ENCODE results near the gene ZNF343.
"Not testable (repeated sequence)": the region's sequence is repeated elsewhere in the genome, so short reads cannot be mapped to it uniquely, and the experiment has no call there.

ZNF343 gene

GRCh38 chr20:2521369-2522305, 12.9 kb upstream of the ZNF343 start:
- peak; percentile 63 to 77 (median 69) for DNase-seq

DNA sequence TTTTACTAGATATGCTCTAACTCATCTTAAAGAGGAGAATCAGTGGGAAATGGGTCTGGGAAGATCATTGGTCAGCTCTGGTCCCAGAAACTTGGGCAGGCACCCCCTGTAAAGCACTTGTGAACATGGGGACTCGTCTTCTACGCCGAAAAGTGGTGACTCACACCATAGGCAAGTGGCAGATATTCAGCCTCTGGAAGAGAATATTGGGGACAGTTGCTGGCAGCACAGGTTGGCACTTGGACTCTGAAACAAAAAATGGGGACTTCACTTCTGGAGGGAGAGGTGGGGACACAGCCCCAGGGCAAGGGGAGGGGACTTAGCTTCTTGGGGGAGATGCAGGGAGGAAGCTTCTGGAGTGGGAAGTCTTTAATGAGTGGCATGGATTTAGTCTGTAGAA, 11.9 kb upstream of the ZNF343 start:
- DNase-seq = no peak

DNA sequence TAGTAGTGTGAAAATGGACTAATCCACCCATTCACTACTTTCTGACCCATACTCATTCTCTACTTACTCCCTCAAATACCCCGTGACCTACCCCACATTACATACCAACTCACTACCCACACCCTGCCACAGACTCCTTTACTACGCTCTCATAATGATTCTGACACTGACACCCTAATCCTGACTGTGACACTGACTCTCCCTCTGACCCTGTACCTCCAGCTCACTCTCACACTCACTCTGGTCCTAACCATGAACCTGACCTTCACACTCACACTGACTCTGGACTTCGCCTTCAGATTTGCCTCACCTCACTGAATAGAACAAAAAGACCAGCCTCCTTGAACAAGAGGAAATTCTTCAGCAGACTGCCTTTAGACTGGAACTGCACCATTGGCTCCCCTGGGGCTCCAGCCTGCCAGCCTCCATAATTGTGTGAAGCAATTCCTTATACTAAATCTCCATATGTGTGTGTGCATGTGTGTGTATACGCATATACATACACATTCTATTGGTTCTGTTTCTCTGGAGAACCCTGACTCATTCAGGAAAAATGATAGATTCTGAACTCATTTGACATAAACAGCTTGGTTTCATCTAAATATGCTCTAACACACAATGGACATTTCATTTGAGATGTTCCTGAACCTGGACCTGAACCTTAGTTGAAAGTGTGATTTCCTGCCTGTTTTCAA, 10.5 kb upstream of the ZNF343 start:
- DNase-seq = no peak

GRCh38 chr20:2518558-2518957, 9.8 kb upstream of the ZNF343 start:
- no peak for DNase-seq

DNA sequence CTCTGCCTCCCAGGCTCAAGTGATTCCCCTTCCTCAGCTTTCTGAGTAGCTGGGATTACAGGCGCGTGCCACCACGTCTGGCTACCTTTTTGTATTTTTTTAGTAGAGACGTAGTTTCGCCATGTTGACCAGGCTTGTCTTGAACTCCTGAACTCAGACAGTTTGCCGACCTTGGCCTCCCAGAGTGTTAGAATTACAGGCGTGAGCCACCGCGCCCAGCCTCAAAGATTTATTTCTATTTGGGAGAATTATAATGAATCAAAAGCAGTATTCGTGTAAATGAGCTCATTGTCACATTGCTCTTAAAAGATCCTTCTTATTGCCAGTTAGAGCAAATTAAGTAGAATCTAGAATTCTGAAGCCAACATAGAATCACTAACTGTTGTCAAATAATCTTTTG, 9.4 kb upstream of the ZNF343 start:
- DNase-seq = no peak

GRCh38 chr20:2516399-2516798, 7.7 kb upstream of the ZNF343 start:
- DNase-seq = no peak

- DNase-seq = no peak
Observed at GRCh38 chr20:2515203-2515602, 6.5 kb upstream of the ZNF343 start.

- no peak for DNase-seq
Observed at GRCh38 chr20:2509794-2510193, 1.1 kb upstream of the ZNF343 start.

GRCh38 chr20:2509468-2509781, 710 bp upstream of the ZNF343 start:
- no peak for DNase-seq

DNA sequence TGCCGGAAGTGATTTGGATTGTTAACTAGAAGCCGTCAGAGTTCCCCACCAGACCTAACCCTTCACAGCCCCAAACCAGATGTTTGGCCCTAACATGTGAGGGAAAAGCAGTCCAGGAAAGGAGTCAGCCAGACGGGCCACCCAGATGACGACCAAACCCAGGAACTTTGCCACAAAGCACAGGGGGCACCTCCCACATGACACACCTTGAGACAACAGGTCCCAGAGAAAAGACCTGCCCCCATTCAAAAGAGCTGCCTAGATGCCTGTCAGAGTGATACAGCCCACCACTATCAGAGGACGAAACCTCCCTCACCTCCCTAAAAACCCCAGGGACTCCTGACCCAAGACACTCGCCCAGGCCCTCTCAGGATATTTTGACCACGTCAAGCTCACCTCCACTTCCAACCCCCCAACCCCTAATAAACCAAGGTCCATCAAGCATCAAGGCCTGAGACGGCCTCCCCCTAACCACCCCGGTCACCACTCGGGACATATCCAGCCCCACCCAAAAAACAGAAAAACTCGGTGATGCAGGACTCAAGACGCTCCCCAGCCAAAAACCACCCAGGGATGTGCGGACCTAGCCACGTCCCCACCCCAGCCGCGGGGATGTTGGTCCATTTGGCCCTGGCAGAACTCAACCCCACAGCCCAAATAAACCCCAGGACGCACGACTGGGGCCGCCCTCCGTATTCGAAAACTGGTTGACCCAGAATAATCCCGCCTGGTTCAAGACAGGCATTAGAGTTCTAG, 662 bp downstream of the ZNF343 start:
- peak in 1 of 3 donors; percentile 27 for DNase-seq

DNA sequence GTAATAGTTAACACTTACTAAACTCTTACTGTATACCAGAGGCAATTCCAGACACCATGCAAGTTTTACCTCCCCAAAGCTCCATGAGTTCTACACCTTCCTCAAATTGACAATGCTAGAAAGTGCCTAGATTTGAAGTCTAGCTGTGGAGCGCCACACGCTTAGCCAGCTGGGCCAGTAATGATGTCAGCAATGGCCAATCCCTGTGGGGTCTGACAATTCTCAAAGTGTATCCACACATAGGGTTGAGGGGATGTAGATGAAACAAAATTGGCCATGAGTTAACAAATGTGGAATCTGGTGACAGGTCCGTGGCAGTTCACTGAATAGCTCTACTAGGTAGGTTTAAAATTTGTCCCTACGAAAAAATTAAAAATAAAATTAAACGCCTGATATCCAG, 1.3 kb downstream of the ZNF343 start:
- DNase-seq = no peak

GRCh38 chr20:2506426-2506825, 2.3 kb downstream of the ZNF343 start:
- not testable (repeated sequence) for DNase-seq

DNA sequence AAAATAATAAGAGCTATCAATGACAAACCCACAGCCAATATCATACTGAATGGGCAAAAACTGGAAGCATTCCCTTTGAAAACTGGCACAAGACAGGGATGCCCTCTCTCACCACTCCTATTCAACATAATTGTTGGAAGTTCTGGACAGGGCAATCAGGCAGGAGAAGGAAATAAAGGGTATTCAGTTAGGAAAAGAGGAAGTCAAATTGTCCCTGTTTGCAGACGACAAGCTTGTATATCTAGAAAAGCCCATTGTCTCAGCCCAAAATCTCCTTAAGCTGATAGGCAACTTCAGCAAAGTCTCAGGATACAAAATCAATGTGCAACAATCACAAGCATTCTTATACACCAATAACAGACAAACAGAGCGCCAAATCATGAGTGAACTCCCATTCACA, 3.9 kb downstream of the ZNF343 start:
- DNase-seq = not testable (repeated sequence)

GRCh38 chr20:2502808-2503384, 5.8 kb downstream of the ZNF343 start:
- not testable (repeated sequence) for DNase-seq

- DNase-seq = no peak
Observed at GRCh38 chr20:2485661-2486060, 23.1 kb downstream of the ZNF343 start.

DNA sequence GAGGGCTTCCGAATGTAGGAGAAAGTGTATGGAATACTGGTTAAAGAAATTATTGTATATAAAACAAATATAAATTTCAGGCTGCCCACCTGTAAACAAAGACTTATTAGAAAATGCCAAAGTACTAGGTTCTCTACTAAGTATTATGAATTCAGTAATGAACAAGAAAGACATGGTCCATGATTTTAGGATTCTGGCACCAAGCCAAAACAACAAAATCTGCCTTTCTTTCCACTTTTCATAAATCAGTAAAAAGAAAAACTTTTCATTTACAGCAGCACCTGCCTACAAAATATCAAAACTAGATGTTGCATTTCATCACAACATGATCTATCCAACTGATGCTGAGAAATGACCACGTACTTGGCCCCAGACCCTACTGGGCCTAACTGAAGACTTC, 23.6 kb downstream of the ZNF343 start:
- no peak for DNase-seq

DNA sequence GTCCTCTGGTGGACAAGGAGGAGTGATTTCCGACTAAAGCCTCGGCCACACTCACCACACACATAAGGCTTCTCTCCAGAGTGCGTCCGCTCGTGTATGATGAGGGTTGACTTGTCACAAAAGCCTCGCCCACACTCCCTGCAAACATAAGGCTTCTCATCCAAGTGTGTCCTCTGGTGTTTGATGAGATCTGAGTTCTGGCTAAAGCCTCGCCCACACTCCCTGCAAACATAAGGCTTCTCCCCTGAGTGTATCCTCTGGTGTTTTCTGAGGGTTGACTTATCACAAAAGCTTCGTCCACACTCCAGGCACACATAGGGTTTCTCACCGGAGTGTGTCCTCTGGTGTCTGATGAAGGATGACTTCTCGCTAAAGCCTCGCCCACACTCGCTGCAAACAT, 25.2 kb downstream of the ZNF343 start:
- DNase-seq = no peak

DNA sequence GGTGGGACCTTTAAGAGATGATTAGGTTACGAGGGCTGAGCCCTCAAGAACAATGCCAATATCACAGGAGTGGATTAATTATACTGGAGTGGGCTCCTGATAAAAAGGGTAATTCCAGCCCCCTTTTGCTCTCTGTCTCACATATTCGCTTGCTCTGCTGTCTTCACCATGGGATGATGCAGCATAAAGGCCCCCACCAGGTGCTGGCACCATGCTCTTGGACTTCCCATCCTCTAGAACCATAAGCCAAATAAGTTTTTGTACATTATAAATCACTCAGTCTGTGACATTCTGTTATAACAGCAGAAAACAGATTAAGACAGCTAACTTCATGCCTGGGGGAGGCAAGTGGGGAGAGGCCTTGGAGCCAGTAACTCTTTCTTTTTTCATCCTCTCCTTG, 28.3 kb downstream of the ZNF343 start:
- DNase-seq = no peak

- DNase-seq = no peak
Observed at GRCh38 chr20:2476742-2477615, 31.7 kb downstream of the ZNF343 start.

DNA sequence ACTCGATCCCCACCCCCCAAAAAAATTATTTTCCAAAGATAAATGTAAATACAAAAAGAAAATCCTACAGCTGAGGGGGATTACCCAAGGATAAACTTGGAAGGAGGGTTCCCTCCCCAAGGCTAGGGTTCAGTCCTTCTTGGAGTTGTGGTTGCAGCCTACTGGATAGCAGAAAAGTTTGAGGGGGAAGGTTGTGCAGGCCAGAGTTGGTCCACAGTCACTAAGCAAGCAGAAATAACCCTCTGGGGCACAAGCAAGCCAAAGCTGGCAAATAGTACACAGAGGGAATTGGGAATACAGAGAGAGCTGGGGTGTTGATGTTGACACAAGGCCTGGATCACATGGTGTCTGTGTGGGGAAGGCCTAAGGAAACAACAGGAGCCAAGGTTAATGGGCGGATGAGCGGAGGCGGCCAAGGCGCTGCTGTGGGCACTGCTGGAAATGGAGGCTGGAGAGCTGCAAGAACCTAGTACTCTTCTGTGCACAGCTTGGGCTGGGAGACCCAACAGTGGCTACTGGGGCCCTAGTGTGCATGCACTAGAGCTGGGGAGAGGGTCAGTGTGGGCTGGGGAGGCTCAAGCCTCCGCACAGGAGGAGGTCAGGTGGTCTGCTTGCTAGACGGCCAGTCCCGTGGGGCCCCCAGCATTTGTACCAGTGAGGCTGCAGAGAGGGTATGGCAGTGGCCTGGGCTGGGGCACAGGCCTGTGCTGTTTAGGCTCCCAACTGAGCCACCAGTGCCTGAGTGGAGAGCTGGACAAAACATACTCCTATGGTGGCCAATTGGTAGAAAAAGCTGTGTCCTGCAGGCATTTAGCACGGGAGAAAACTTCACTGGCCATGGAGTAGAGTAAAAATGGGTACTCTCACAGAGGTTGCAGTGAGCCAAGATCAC, 32.6 kb downstream of the ZNF343 start:
- no peak for DNase-seq

DNA sequence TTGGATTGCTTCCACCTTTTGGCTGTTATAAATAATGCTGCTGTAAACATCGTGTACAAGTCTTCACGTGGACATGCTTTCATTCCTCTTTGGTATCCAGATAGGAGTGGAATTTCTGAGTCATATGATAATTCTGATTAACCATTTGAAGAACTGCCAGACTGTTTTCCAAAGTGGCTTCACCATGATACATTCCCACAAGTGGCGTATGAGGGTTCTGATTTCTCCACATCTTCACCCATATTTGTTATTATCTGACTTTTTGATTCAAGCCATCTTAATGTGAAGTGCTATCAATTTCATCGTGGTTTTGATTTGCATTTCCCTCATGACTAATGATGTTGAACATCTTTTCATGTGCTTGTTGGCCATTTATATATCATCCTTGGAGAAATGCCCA, 35.2 kb downstream of the ZNF343 start:
- DNase-seq = no peak

Data from suppressor macrophage treated with lipopolysaccharide for 1 hour (primary cell).